H1 (cell line): Measurements from ENCODE around the gene P3H3. TPM values are rescaled to one million over a fixed set of nuclear protein-coding genes. Genes with fewer than 3 reads are reported as not detected.

Experiments used
- CTCF ChIA-PET: fragments of 300-600 bp; sonication (Branson Sonifier 250); formaldehyde crosslinking; loops from one replicate; lab custom pipeline; 2021; ENCODE audit not compliant: partially characterized antibody; lab: Charles Lee
- POLR2A ChIA-PET: fragments of 300-600 bp; sonication (Branson Sonifier 250); formaldehyde crosslinking; loops from one replicate; lab custom pipeline; 2021; ENCODE audit warnings: inconsistent platforms; ENCODE audit not compliant: partially characterized antibody; lab: Charles Lee
- DNase-seq, 2 experiments: peaks; one replicate each; pipeline versions ENCODE4 v3.0.0 to v3.0.0-alpha.2; 2010 to 2022; ENCODE audit warnings: low spot score in 2 of 2, low read depth in 1 of 2, mixed read lengths in 1 of 2
- FAIRE-seq: peaks from 2 replicates; lab custom pipeline; 2011; peaks lifted over from hg19 to GRCh38; lab: Jason Lieb, UNC
- H2AFZ ChIP-seq: 2 replicates; pipeline ENCODE4 v1.8.1; 2012; ENCODE audit warnings: low read length, inconsistent platforms
- H2AK5ac ChIP-seq: 2 replicates; pipeline ENCODE4 v1.6.1; 2013; ENCODE audit warnings: low read depth, low read length
- H2BK120ac ChIP-seq: replicated peaks from 2 replicates; pipeline ENCODE3; 2013; ENCODE audit warnings: low read depth, low read length, inconsistent platforms
- H2BK12ac ChIP-seq: 2 replicates; pipeline ENCODE4 v1.6.1; 2013; ENCODE audit warnings: low read depth, low read length
- H2BK15ac ChIP-seq: 2 replicates; pipeline ENCODE4 v1.6.1; 2013; ENCODE audit warnings: low read length
- H2BK20ac ChIP-seq: 2 replicates; pipeline ENCODE4 v1.6.1; 2013; ENCODE audit warnings: low read length
- H2BK5ac ChIP-seq: 2 replicates; pipeline ENCODE4 v1.6.1; 2013; ENCODE audit warnings: low read depth, low read length
- H3K14ac ChIP-seq: 2 replicates; pipeline ENCODE4 v1.6.1; 2013; ENCODE audit warnings: inconsistent platforms; ENCODE audit not compliant: insufficient read length
- H3K18ac ChIP-seq: 2 replicates; pipeline ENCODE4 v1.6.1; 2013; ENCODE audit warnings: low read length; ENCODE audit errors: extremely low read depth
- H3K23ac ChIP-seq: 2 replicates; pipeline ENCODE4 v1.6.1; 2013; ENCODE audit warnings: inconsistent platforms; ENCODE audit not compliant: insufficient read length
- H3K23me2 ChIP-seq: 2 replicates; pipeline ENCODE4 v1.6.1; 2013; ENCODE audit warnings: low read depth, low read length
- H3K27ac ChIP-seq: 2 replicates; pipeline ENCODE4 v1.6.1; 2011; ENCODE audit warnings: low read depth, low read length, inconsistent platforms
- H3K27me3 ChIP-seq, 4 experiments: replicated peaks in 1 of 4; 1 replicate in 1 of 4; 2 replicates in 3 of 4; pipeline versions ENCODE4 v1.6.1 to v1.8.1; 2011 to 2013; ENCODE audit warnings: low read length in 3 of 4, mild to moderate bottlenecking in 3 of 4, inconsistent platforms in 2 of 4, mixed read lengths in 2 of 4, moderate library complexity in 1 of 4; ENCODE audit not compliant: control insufficient read depth in 3 of 4, insufficient read depth in 3 of 4; ENCODE audit errors: extremely low read depth in 1 of 4
- H3K36me3 ChIP-seq, 4 experiments: 2 replicates each; pipeline versions ENCODE4 v1.6.1 to v1.8.1; 2011 to 2013; ENCODE audit warnings: mild to moderate bottlenecking in 4 of 4, low read length in 3 of 4, moderate library complexity in 2 of 4, control low read depth in 1 of 4, inconsistent platforms in 1 of 4; ENCODE audit not compliant: insufficient read depth in 4 of 4, control insufficient read depth in 2 of 4
- H3K4ac ChIP-seq: replicated peaks from 2 replicates; pipeline ENCODE3; 2013; ENCODE audit warnings: low read length, low read depth, mixed read lengths, inconsistent platforms; ENCODE audit not compliant: insufficient read length
- H3K4me1 ChIP-seq, 4 experiments: replicated peaks in 1 of 4; 1 replicate in 1 of 4; 2 replicates in 3 of 4; pipeline versions ENCODE4 v1.6.1 to v1.8.1; 2011 to 2013; ENCODE audit warnings: low read length in 3 of 4, inconsistent platforms in 2 of 4, mixed read lengths in 1 of 4; ENCODE audit not compliant: insufficient read depth in 4 of 4, control insufficient read depth in 3 of 4
- H3K4me2 ChIP-seq, 2 experiments: 2 replicates each; pipeline versions ENCODE4 v1.6.1 to v1.8.1; 2011 to 2013; ENCODE audit warnings: low read depth in 2 of 2, low read length in 2 of 2, control low read depth in 1 of 2, inconsistent platforms in 1 of 2, mild to moderate bottlenecking in 1 of 2; ENCODE audit not compliant: insufficient read depth in 1 of 2
- H3K4me3 ChIP-seq, 4 experiments: fragments of 200-600, 300-600 bp in 1 of 4; sonication (generic), shearing (Covaris generic), sonication (Bioruptor Twin) in 1 of 4; 2 replicates each; pipeline versions ENCODE4 v1.5.1 to v1.8.1; 2011 to 2016; ENCODE audit warnings: low read length in 4 of 4, low read depth in 3 of 4, control low read depth in 2 of 4, inconsistent platforms in 2 of 4, mild to moderate bottlenecking in 2 of 4, mixed read lengths in 1 of 4, moderate library complexity in 1 of 4; ENCODE audit not compliant: insufficient read depth in 2 of 4; ENCODE audit errors: extremely low read depth in 1 of 4
- H3K56ac ChIP-seq: replicated peaks from 2 replicates; pipeline ENCODE3; 2013; ENCODE audit warnings: low read depth, mild to moderate bottlenecking, mixed read lengths, low read length, inconsistent platforms; ENCODE audit not compliant: insufficient read length
- H3K79me1 ChIP-seq: 2 replicates; pipeline ENCODE4 v1.6.1; 2013; ENCODE audit warnings: low read depth, low read length, control low read depth
- H3K79me2 ChIP-seq, 2 experiments: 2 replicates each; pipeline versions ENCODE4 v1.6.1 to v1.8.1; 2012 to 2013; ENCODE audit warnings: low read length in 2 of 2, mild to moderate bottlenecking in 2 of 2, inconsistent platforms in 1 of 2; ENCODE audit not compliant: insufficient read depth in 2 of 2, control insufficient read depth in 1 of 2
- H3K9ac ChIP-seq, 4 experiments: replicated peaks in 1 of 4; 1 replicate in 1 of 4; 2 replicates in 3 of 4; pipeline versions ENCODE4 v1.6.1 to v1.8.1; 2011 to 2013; ENCODE audit warnings: low read depth in 3 of 4, low read length in 3 of 4, control low read depth in 2 of 4, mild to moderate bottlenecking in 2 of 4, moderate library complexity in 2 of 4, inconsistent platforms in 1 of 4; ENCODE audit errors: extremely low read depth in 1 of 4
- H3K9me3 ChIP-seq, 2 experiments: 2 replicates each; pipeline versions ENCODE4 v1.6.1 to v1.8.1; 2012 to 2013; ENCODE audit warnings: mild to moderate bottlenecking in 2 of 2, moderate library complexity in 2 of 2, control low read depth in 1 of 2, inconsistent platforms in 1 of 2, low read depth in 1 of 2, low read length in 1 of 2, mixed read lengths in 1 of 2; ENCODE audit not compliant: insufficient read depth in 2 of 2
- H4K20me1 ChIP-seq, 2 experiments: replicated peaks in 1 of 2; 2 replicates each; pipeline versions ENCODE3 to v1.8.1; 2011 to 2013; ENCODE audit warnings: inconsistent platforms in 2 of 2, low read length in 2 of 2, mild to moderate bottlenecking in 1 of 2; ENCODE audit not compliant: insufficient read depth in 2 of 2, control insufficient read depth in 1 of 2
- H4K5ac ChIP-seq: 2 replicates; pipeline ENCODE4 v1.6.1; 2013; ENCODE audit warnings: low read length, low read depth, mixed read lengths, inconsistent platforms; ENCODE audit not compliant: insufficient read length
- H4K8ac ChIP-seq: 2 replicates; pipeline ENCODE4 v1.8.0; 2013; ENCODE audit warnings: mild to moderate bottlenecking, moderate library complexity, low read length, inconsistent platforms; ENCODE audit not compliant: insufficient read depth; ENCODE audit errors: extremely low read depth
- H4K91ac ChIP-seq: replicated peaks from 2 replicates; pipeline ENCODE3; 2013; ENCODE audit warnings: low read length, mixed read lengths, inconsistent platforms; ENCODE audit not compliant: insufficient read length
- ATF2 ChIP-seq: IDR thresholded peaks from 2 replicates; pipeline ENCODE4 v1.6.1; 2012; ENCODE audit warnings: low read length, inconsistent platforms
- BCL11A ChIP-seq, 2 experiments: IDR thresholded peaks; one replicate each; pipeline ENCODE4 v1.6.1; 2011; ENCODE audit warnings: low read depth in 2 of 2, low read length in 2 of 2, mild to moderate bottlenecking in 2 of 2
- CTBP2 ChIP-seq: IDR thresholded peaks from 2 replicates; pipeline ENCODE4 v1.7.0; 2011; ENCODE audit warnings: borderline replicate concordance, mild to moderate bottlenecking, moderate library complexity, mixed read lengths, low read length; ENCODE audit not compliant: insufficient read depth, insufficient read length
- E2F6 ChIP-seq: IDR thresholded peaks from 2 replicates; pipeline ENCODE4 v1.6.1; 2012; ENCODE audit warnings: inconsistent platforms
- MAFK ChIP-seq: IDR thresholded peaks from 2 replicates; pipeline ENCODE4 v1.6.1; 2012; ENCODE audit warnings: low read depth, mild to moderate bottlenecking, improper control_type of control experiment, low read length
- NANOG ChIP-seq: IDR thresholded peaks from 2 replicates; pipeline ENCODE4 v1.6.1; 2011; ENCODE audit warnings: low read length, low read depth, mild to moderate bottlenecking, inconsistent platforms; ENCODE audit not compliant: insufficient read depth, poor library complexity, severe bottlenecking
- RFX5 ChIP-seq: IDR thresholded peaks from 2 replicates; pipeline ENCODE4 v1.6.1; 2011; ENCODE audit warnings: low read depth, low read length, improper control_type of control experiment, borderline replicate concordance
- RNF2 ChIP-seq: fragments of 200-900, 300-1000 bp; sonication (generic); IDR thresholded peaks from 2 replicates; pipeline ENCODE4 v1.7.1; 2016; ENCODE audit warnings: borderline replicate concordance, low read depth, mild to moderate bottlenecking, antibody characterized with exemption, low read length; ENCODE audit not compliant: poor library complexity, severe bottlenecking; ENCODE audit errors: missing control alignments
- WGBS, 2 experiments: shearing (Covaris generic) in 1 of 2; methylation state at CpG; one replicate each; pipeline versions ENCODE4 v1.1.6 to v1.1.7; 2013 to 2015; ENCODE audit warnings: low lambda C conversion rate in 2 of 2, mixed read lengths in 2 of 2, inconsistent platforms in 1 of 2, low coverage in 1 of 2, missing lambda C conversion rate in 1 of 2; ENCODE audit not compliant: insufficient replicate concordance in 2 of 2, insufficient coverage in 1 of 2, insufficient read length in 1 of 2; ENCODE audit errors: extremely low coverage in 1 of 2, missing lambda C conversion rate in 1 of 2; 5-methylcytosine and 5-hydroxymethylcytosine counted together
- polyA plus RNA-seq, 7 experiments: library from polyadenylated mRNA; depleted of rRNA in 3 of 7; stranded (reverse) in 5 of 7; unstranded in 2 of 7; fragments of >200 nt in 5 of 7; fragments of 200-250 nt in 2 of 7; gene quantifications; 1 replicate in 5 of 7; 2 replicates in 1 of 7; 4 replicates in 1 of 7; pipeline versions ENCODE4 v1.2.1 to v1.2.3, GENCODE V29; 2011 to 2013; ENCODE audit warnings: missing spikeins in 2 of 7, mixed read lengths in 2 of 7
- total RNA-seq: library from RNA; stranded (reverse); fragmentation: NEBNext Ultra II Directional; extraction: Animal tissue kit (Norgen Biotek cat#: 25700); gene quantifications from 2 replicates; pipeline ENCODE4 v1.2.1, GENCODE V29; 2021

Gene P3H3
- total and polyA plus RNA-seq, 2 of the 8 experiments (the other 6 are each of a cell fraction or from before 2014, with no cell fraction given) = 22.9 to 43.5 TPM

GRCh38 chr12:6833189-6833890 lies 5.1 kb downstream of the P3H3 start:
- Histone ChIP-seq H4K5ac (no peak overlapping the region), H3K79me2 (peaks cover 0 to 9% of the 10 kb centered on the region in 2 experiments; a peak in 1 of 4 replicates), H3K18ac (no peak overlapping the region), H4K8ac (no peak overlapping the region), H3K23me2 (peaks cover 6% of the 10 kb centered on the region; the same call in 1 of the 2 replicates), H3K4me2 (no peak overlapping the region), H2BK120ac (no peak overlapping the region), H3K27me3 (no peaks in the 10 kb centered on the region), H3K4me1 (peaks cover 0 to 8% (median 4%) of the 10 kb centered on the region in 4 experiments; a peak in 5 of 7 replicates), H3K14ac (no peak overlapping the region), H4K91ac (no peak overlapping the region), H3K9ac (no peak overlapping the region), H3K56ac (no peak overlapping the region), H3K9me3 (no peaks in the 10 kb centered on the region), H2BK20ac (no peak overlapping the region), H3K36me3 (peaks cover 22 to 57% (median 47%) of the 10 kb centered on the region in 4 experiments), H3K27ac (no peak overlapping the region), H2AK5ac (no peak overlapping the region), H2BK15ac (no peak overlapping the region), H4K20me1 (peaks cover 2 to 7% of the 10 kb centered on the region in 2 experiments), H2BK12ac (no peak overlapping the region), H2BK5ac (peak overlapping the region; percentile 16; the same call in 1 of the 2 replicates), H3K79me1 (peaks cover 4% of the 10 kb centered on the region), H2AFZ (no peak overlapping the region), H3K4ac (no peak overlapping the region), H3K23ac (no peak overlapping the region), H3K4me3 (no peak overlapping the region)
- CTCF ChIA-PET = interaction anchor here (0.8 to 23.7 kb wide), 20 partner anchors 8 to 270 kb away, joined by 3 to 532 read pairs (median 4); partner anchors contain the start of genes CD4, CDCA3, GNB3 and LAG3
- 93% methylated on average over 6 of the region's 6 CpGs; no CpG with 5 or more reads in 1 of the 2 experiments for WGBS, 2 experiments
- no peak for FAIRE-seq
- POLR2A ChIA-PET = interaction anchor here (0.8 to 27.1 kb wide), 11 partner anchors 12 to 299 kb away, joined by 3 to 588 read pairs (median 10); partner anchors contain the start of genes C12orf57, CDCA3, GAPDH and GNB3
- DNase-seq = no peak
- TF ChIP-seq ATF2 (no peak), BCL11A (IDR thresholded peaks at IDR 0.05; ENCODE audit: low read depth in 2 of 2, low read length in 2 of 2) (no peak), MAFK (no peak), E2F6 (no peak), RFX5 (no peak), NANOG (no peak), RNF2 (no peak), CTBP2 (no peak)
